ENCODE results near the gene SKA3.
"Not testable (repeated sequence)": the region's sequence is repeated elsewhere in the genome, so short reads cannot be mapped to it uniquely, and the experiment has no call there.

GRCh38 chr13:21197606-21198225, 21.4 kb upstream of the SKA3 start:
- not testable (repeated sequence) for TF ChIP-seq CTCF, POLR2A (IDR thresholded peaks at IDR 0.05)

All from heart left ventricle (tissue), 13 donors.